K562 (cell line): Measurements from ENCODE around the gene ZNF547. TPM values are rescaled to one million over a fixed set of nuclear protein-coding genes. Genes with fewer than 3 reads are reported as not detected.

Source experiments
- ATAC-seq: fragments of 200-7000 bp; cut with Tn5 transposase; 3 replicates; pipeline ENCODE4 v1.9.1; 2020; ENCODE audit warnings: moderate library complexity
- BruUV-seq: library from RNA; stranded (reverse); fragments of 400-500 nt; replicated peaks from 2 replicates; lab custom pipeline; 2021; lab: Mats Ljungman, UMichigan
- CTCF ChIA-PET: fragments of 300-600 bp; formaldehyde crosslinking; extraction: SDS; loops from one replicate; lab custom pipeline; 2021; ENCODE audit warnings: low intra/inter-chr PET ratio; lab: Yijun Ruan, JAX
- POLR2A ChIA-PET: fragments of 300-600, 350-650 bp; sonication (Branson Sonifier 250); formaldehyde crosslinking; extraction: SDS; loops from one replicate; lab custom pipeline; 2021; ENCODE audit warnings: antibody characterized with exemption, inconsistent platforms; lab: Yijun Ruan, JAX
- DNase-seq, 4 experiments: peaks; one replicate each; pipeline versions ENCODE4 v3.0.0 to v3.0.0-alpha.2; 2011 to 2018; ENCODE audit warnings: low spot score in 3 of 4, mixed read lengths in 3 of 4; ENCODE audit errors: extremely low read depth in 1 of 4
- FAIRE-seq: peaks from 2 replicates; lab custom pipeline; 2011; peaks lifted over from hg19 to GRCh38; lab: Jason Lieb, UNC
- H2AFZ ChIP-seq: 2 replicates; pipeline ENCODE4 v1.6.0; 2011; ENCODE audit warnings: low read depth, low read length, control low read depth, inconsistent platforms
- H3K27ac ChIP-seq: fragments of 200-600 bp; 3 replicates; pipeline ENCODE4 v1.8.0; 2011; ENCODE audit warnings: low read depth, mild to moderate bottlenecking, control low read depth, inconsistent platforms, low read length, moderate library complexity, mixed read lengths; ENCODE audit errors: extremely low read depth
- H3K27me3 ChIP-seq, 2 experiments: fragments of 300-600 bp in 1 of 2; 2 replicates in 1 of 2; 3 replicates in 1 of 2; pipeline versions ENCODE4 v1.6.0 to v1.8.0; 2011; ENCODE audit warnings: inconsistent platforms in 2 of 2, low read length in 2 of 2, mild to moderate bottlenecking in 1 of 2, mixed read lengths in 1 of 2, moderate library complexity in 1 of 2; ENCODE audit not compliant: control insufficient read depth in 2 of 2, insufficient read depth in 2 of 2
- H3K36me3 ChIP-seq: fragments of 300-600 bp; 3 replicates; pipeline ENCODE4 v1.8.0; 2011; ENCODE audit warnings: mild to moderate bottlenecking, low read length, inconsistent platforms; ENCODE audit not compliant: control insufficient read depth, insufficient read depth
- H3K4me1 ChIP-seq, 2 experiments: fragments of 200-600 bp in 1 of 2; replicated peaks in 1 of 2; 2 replicates in 1 of 2; 3 replicates in 1 of 2; pipeline versions ENCODE4 v1.5.1 to v1.8.0; 2011; ENCODE audit warnings: inconsistent platforms in 2 of 2, low read length in 2 of 2, mild to moderate bottlenecking in 1 of 2, mixed read lengths in 1 of 2, moderate library complexity in 1 of 2; ENCODE audit not compliant: control insufficient read depth in 2 of 2, insufficient read depth in 2 of 2
- H3K4me2 ChIP-seq: 2 replicates; pipeline ENCODE4 v1.6.1; 2011; ENCODE audit warnings: low read length, control low read depth, inconsistent platforms, mixed read lengths; ENCODE audit not compliant: insufficient read depth
- H3K4me3 ChIP-seq: fragments of 200-600 bp; sonication (generic), shearing (Covaris generic); 2 replicates; pipeline ENCODE4 v1.5.1; 2016; ENCODE audit warnings: control low read depth, inconsistent platforms
- H3K79me2 ChIP-seq: fragments of 200-600 bp; 3 replicates; pipeline ENCODE4 v1.8.0; 2011; ENCODE audit warnings: low read length, inconsistent platforms; ENCODE audit not compliant: control insufficient read depth, insufficient read depth
- H3K9ac ChIP-seq, 2 experiments: 2 replicates each; pipeline versions ENCODE4 v1.6.0 to v1.6.1; 2011; ENCODE audit warnings: low read depth in 2 of 2, low read length in 2 of 2, control low read depth in 1 of 2, inconsistent platforms in 1 of 2, mild to moderate bottlenecking in 1 of 2, mixed read lengths in 1 of 2; ENCODE audit not compliant: insufficient read depth in 1 of 2
- H3K9me1 ChIP-seq: one replicate; pipeline ENCODE4 v1.6.0; 2011; ENCODE audit warnings: inconsistent platforms, mild to moderate bottlenecking, low read length, moderate library complexity; ENCODE audit not compliant: control insufficient read depth, insufficient read depth
- H3K9me3 ChIP-seq: replicated peaks from 2 replicates; pipeline ENCODE4 v1.5.1; 2011; ENCODE audit warnings: low read depth, low read length, inconsistent platforms; ENCODE audit not compliant: control insufficient read depth, insufficient read depth
- H4K20me1 ChIP-seq: replicated peaks from 2 replicates; pipeline ENCODE4 v1.6.1; 2011; ENCODE audit warnings: low read length, inconsistent platforms, mixed read lengths; ENCODE audit not compliant: control insufficient read depth, insufficient read depth
- NFIC ChIP-seq: fragments of 450-650 bp; IDR thresholded peaks from 2 replicates; pipeline ENCODE4 v1.6.1; 2017; ENCODE audit warnings: mild to moderate bottlenecking, inconsistent platforms
- NR0B1 ChIP-seq: fragments of 450-650 bp; IDR thresholded peaks from one replicate; pipeline ENCODE4 v1.6.1; 2018; ENCODE audit warnings: mild to moderate bottlenecking, moderate library complexity; ENCODE audit not compliant: partially characterized antibody
- POLR3G ChIP-seq: IDR thresholded peaks from 2 replicates; pipeline ENCODE4 v1.6.1; 2011; ENCODE audit not compliant: insufficient read length, insufficient replicate concordance; ENCODE audit errors: extremely low read depth
- USF1 ChIP-seq: sonication (generic); formaldehyde crosslinking; IDR thresholded peaks from 2 replicates; pipeline ENCODE4 v1.9.0; 2022; ENCODE audit warnings: mild to moderate bottlenecking, missing genetic modification reagents
- WGBS: fragments of 100-300 bp; shearing (Covaris generic); methylation state at CpG from one replicate; pipeline ENCODE4 v1.1.6; 2016; ENCODE audit warnings: low coverage, mixed read lengths; ENCODE audit not compliant: insufficient coverage; ENCODE audit errors: missing lambda C conversion rate; 5-methylcytosine and 5-hydroxymethylcytosine counted together
- in situ Hi-C: fragments of 300-500 bp; cut with MboI; formaldehyde crosslinking; loops from 4 replicates; pipeline ENCODE4 v1.15.0; 2018; ENCODE audit warnings: inconsistent platforms, mixed read lengths
- intact Hi-C: fragments of 100-400 bp; cut with micrococcal nuclease; formaldehyde crosslinking; loops from 2 replicates; pipeline ENCODE4 v1.14.2; 2022
- polyA plus RNA-seq, 8 experiments: library from polyadenylated mRNA; depleted of rRNA in 4 of 8; stranded (reverse) in 5 of 8; unstranded in 3 of 8; fragments of >200 nt; fragmentation: Nextera tagmentation in 2 of 8; fragmentation: Illumina TruSeq in 1 of 8; extraction: Ambion mirVana in 2 of 8; extraction: Trizol in 1 of 8; gene quantifications; 2 replicates each; pipeline versions ENCODE4 v1.2.1 to v1.2.3, GENCODE V29; 2011 to 2014; ENCODE audit warnings: inconsistent platforms in 1 of 8, missing spikeins in 1 of 8
- total RNA-seq, 7 experiments: library from RNA; depleted of rRNA in 6 of 7; stranded (reverse); fragments of >200 nt in 6 of 7; fragmentation: Illumina TruSeq in 2 of 7; extraction: Trizol in 2 of 7; gene quantifications; 2 replicates each; pipeline versions ENCODE4 v1.2.1 to v1.2.3, GENCODE V29; 2011 to 2021; ENCODE audit warnings: low replicate concordance in 1 of 7

The ZNF547 gene
- total and polyA plus RNA-seq, 9 of the 15 experiments (the other 6 are each of a cell fraction or from before 2014, with no cell fraction given), result 0.03 to 0.96 (median 0.30) TPM

- H3K27ac ChIP-seq, result no peak overlapping the region
- no peaks in the 10 kb centered on the region for H4K20me1 ChIP-seq
- no peaks in the 10 kb centered on the region for H3K9me1 ChIP-seq
- intact Hi-C loops (no loop called here), in situ Hi-C loops (no loop called here)
- H3K4me1 ChIP-seq, result no peaks in the 10 kb centered on the region
- H3K4me3 ChIP-seq, result no peak overlapping the region
- TF ChIP-seq NR0B1 (no peak), POLR3G (no peak), NFIC (peak; percentile 74), USF1 (no peak)
- no peaks in the 10 kb centered on the region for H3K9me3 ChIP-seq
- ATAC-seq (no peak), FAIRE-seq (no peak), DNase-seq (no peak)
- H3K36me3 ChIP-seq, result peaks cover under 1% of the 10 kb centered on the region; the same call in 1 of the 3 replicates
- H3K27me3 ChIP-seq, result no peaks in the 10 kb centered on the region
- no peak overlapping the region for H3K9ac ChIP-seq
- no peak overlapping the region for H2AFZ ChIP-seq
- ChIA-PET CTCF (no interaction called here), POLR2A (no interaction called here)
- no peak overlapping the region for H3K4me2 ChIP-seq
- WGBS, result 34% methylated on average over 4 of the region's 4 CpGs
- no peaks in the 10 kb centered on the region for H3K79me2 ChIP-seq
- no TSS peak for BruUV-seq
Measured at GRCh38 chr19:57334191-57334590, 29.2 kb upstream of the ZNF547 start.
